Right atrium auricular region (tissue), 2 donors: Measurements from ENCODE around the gene PRR16. TPM values are rescaled to one million over a fixed set of nuclear protein-coding genes. Genes with fewer than 3 reads are reported as not detected.

Source experiments
- DNase-seq: peaks from one replicate; pipeline ENCODE4 v3.0.0-alpha.2; 2019; ENCODE audit warnings: low spot score
- H3K27ac ChIP-seq, 2 donors: fragments of 200-600 bp; sonication (generic); 1 replicate in 1 of 2; 2 replicates in 1 of 2; pipeline ENCODE4 v1.5.1; 2016 to 2019
- H3K27me3 ChIP-seq, 2 donors: fragments of 200-600 bp; sonication (generic); one replicate each; pipeline versions ENCODE4 v1.5.1 to v1.6.0; 2017 to 2019
- H3K36me3 ChIP-seq: fragments of 200-600 bp; sonication (generic); one replicate; pipeline ENCODE4 v1.5.1; 2016
- H3K4me1 ChIP-seq, 2 donors: fragments of 200-600 bp; sonication (generic); one replicate each; pipeline versions ENCODE4 v1.5.1 to v1.6.0; 2017 to 2019
- H3K4me3 ChIP-seq, 2 donors: fragments of 200-600 bp; sonication (generic); 1 replicate in 1 of 2; 2 replicates in 1 of 2; pipeline ENCODE4 v1.5.1; 2017 to 2019; ENCODE audit warnings: mild to moderate bottlenecking in 1 of 2, moderate library complexity in 1 of 2
- H3K9me3 ChIP-seq, 2 donors: fragments of 200-600 bp; sonication (generic); one replicate each; pipeline ENCODE4 v1.5.1; 2019
- CTCF ChIP-seq, 2 donors: fragments of 200-600 bp; sonication (generic); IDR thresholded peaks; one replicate each; pipeline ENCODE4 v1.5.1; 2019; ENCODE audit warnings: antibody characterized with exemption in 2 of 2
- total RNA-seq, 2 donors: library from RNA; depleted of rRNA; stranded (reverse); fragments of >200 nt; gene quantifications; one replicate each; pipeline ENCODE4 v1.1.0, GENCODE V29; 2016

The PRR16 gene
- total RNA-seq, 2 donors from 2014 or later, result 1.7 to 6.3 TPM

- no peak for TF ChIP-seq CTCF (IDR thresholded peaks at IDR 0.05)
- H3K27ac ChIP-seq, result no peak overlapping the region
- no peaks in the 10 kb centered on the region for H3K27me3 ChIP-seq
- no peaks in the 10 kb centered on the region for H3K4me1 ChIP-seq
- no peak overlapping the region for H3K4me3 ChIP-seq
- no peak for DNase-seq
- H3K36me3 ChIP-seq, result no peaks in the 10 kb centered on the region
- no peaks in the 10 kb centered on the region for H3K9me3 ChIP-seq
These were observed 54.5 kb downstream of the PRR16 start for GRCh38 chr5:120518581-120518980.

GRCh38 chr5:120527251-120527650 lies 63.2 kb downstream of the PRR16 start:
- no peaks in the 10 kb centered on the region for H3K36me3 ChIP-seq
- TF ChIP-seq CTCF (IDR thresholded peaks at IDR 0.05), result no peak
- DNase-seq, result no peak

GRCh38 chr5:120528609-120529008 lies 64.5 kb downstream of the PRR16 start:
- no peak for DNase-seq
- H3K36me3 ChIP-seq, result no peaks in the 10 kb centered on the region
- no peak overlapping the region for H3K4me3 ChIP-seq
- H3K27ac ChIP-seq, result no peak overlapping the region
- no peak for TF ChIP-seq CTCF (IDR thresholded peaks at IDR 0.05)
- no peaks in the 10 kb centered on the region for H3K9me3 ChIP-seq
- no peaks in the 10 kb centered on the region for H3K27me3 ChIP-seq
- H3K4me1 ChIP-seq, result no peaks in the 10 kb centered on the region

More at GRCh38 chr5:120527251-120527650, 63.2 kb downstream of the PRR16 start:
- Histone ChIP-seq H3K27me3 (no peaks in the 10 kb centered on the region), H3K4me3 (no peak overlapping the region), H3K27ac (no peak overlapping the region), H3K9me3 (no peaks in the 10 kb centered on the region), H3K4me1 (no peaks in the 10 kb centered on the region)

GRCh38 chr5:120529386-120529785 lies 65.3 kb downstream of the PRR16 start:
- H3K27me3 ChIP-seq, result no peaks in the 10 kb centered on the region
- no peak overlapping the region for H3K27ac ChIP-seq
- no peaks in the 10 kb centered on the region for H3K4me1 ChIP-seq
- no peaks in the 10 kb centered on the region for H3K9me3 ChIP-seq
- no peak overlapping the region for H3K4me3 ChIP-seq
- DNase-seq, result no peak
- TF ChIP-seq CTCF (IDR thresholded peaks at IDR 0.05), result no peak
- H3K36me3 ChIP-seq, result no peaks in the 10 kb centered on the region

GRCh38 chr5:120531215-120531614 lies 67.1 kb downstream of the PRR16 start:
- TF ChIP-seq CTCF (IDR thresholded peaks at IDR 0.05), result no peak
- Histone ChIP-seq H3K27me3 (no peaks in the 10 kb centered on the region), H3K9me3 (no peaks in the 10 kb centered on the region), H3K27ac (no peak overlapping the region), H3K4me3 (no peak overlapping the region), H3K36me3 (no peaks in the 10 kb centered on the region), H3K4me1 (no peaks in the 10 kb centered on the region)
- DNase-seq, result no peak

- DNase-seq, result no peak
- Histone ChIP-seq H3K4me1 (no peaks in the 10 kb centered on the region), H3K9me3 (no peaks in the 10 kb centered on the region), H3K36me3 (no peaks in the 10 kb centered on the region), H3K27me3 (no peaks in the 10 kb centered on the region), H3K4me3 (no peak overlapping the region), H3K27ac (no peak overlapping the region)
- no peak for TF ChIP-seq CTCF (IDR thresholded peaks at IDR 0.05)
These were observed 68.7 kb downstream of the PRR16 start for GRCh38 chr5:120532835-120533234.
